Right lobe of liver (tissue), 6 donors: Measurements from ENCODE around the gene SPRING1. TPM values are rescaled to one million over a fixed set of nuclear protein-coding genes. Genes with fewer than 3 reads are reported as not detected.

Experiments used
- ATAC-seq, 4 donors: fragments of 200-7000 bp; cut with Tn5 transposase; one replicate each; pipeline ENCODE4 v1.9.1; 2020; ENCODE audit warnings: mild to moderate bottlenecking in 4 of 4, moderate library complexity in 4 of 4
- DNase-seq, 3 donors: peaks; one replicate each; pipeline ENCODE4 v3.0.0-alpha.2; 2020
- H3K27ac ChIP-seq, 3 donors: fragments of 200-600 bp; one replicate each; pipeline ENCODE4 v1.8.0; 2022
- H3K27me3 ChIP-seq, 2 donors: fragments of 200-600 bp; one replicate each; pipeline ENCODE4 v1.8.0; 2022
- H3K36me3 ChIP-seq, 4 donors: fragments of 200-600 bp; sonication (generic) in 1 of 4; one replicate each; pipeline versions ENCODE4 v1.5.1 to v1.8.0; 2017 to 2022; ENCODE audit warnings: control low read depth in 1 of 4
- H3K4me1 ChIP-seq, 4 donors: fragments of 200-600 bp; sonication (generic) in 1 of 4; one replicate each; pipeline versions ENCODE4 v1.5.1 to v1.8.0; 2017 to 2022; ENCODE audit warnings: control low read depth in 1 of 4
- H3K4me3 ChIP-seq, 3 donors: fragments of 200-600 bp; one replicate each; pipeline ENCODE4 v1.8.0; 2022
- H3K9me3 ChIP-seq, 4 donors: fragments of 200-600 bp; sonication (generic) in 1 of 4; one replicate each; pipeline versions ENCODE4 v1.5.1 to v1.8.0; 2017 to 2022; ENCODE audit warnings: control low read depth in 1 of 4
- CTCF ChIP-seq, 4 donors: fragments of 200-600 bp in 3 of 4; fragments of 450-650 bp in 1 of 4; IDR thresholded peaks; one replicate each; pipeline versions ENCODE4 v1.5.1 to v1.8.0; 2016 to 2022; ENCODE audit warnings: antibody characterized with exemption in 4 of 4, mild to moderate bottlenecking in 2 of 4
- POLR2A ChIP-seq: fragments of 450-650 bp; IDR thresholded peaks from one replicate; pipeline ENCODE4 v1.6.1; 2017; ENCODE audit warnings: antibody characterized with exemption, mild to moderate bottlenecking
- WGBS: methylation state at CpG from one replicate; pipeline ENCODE4 v1.1.6; 2018; ENCODE audit warnings: low coverage, low lambda C conversion rate; ENCODE audit not compliant: insufficient coverage; ENCODE audit errors: missing lambda C conversion rate; 5-methylcytosine and 5-hydroxymethylcytosine counted together
- intact Hi-C, 2 donors: fragments of 100-400 bp; cut with DNase I; formaldehyde crosslinking; loops; one replicate each; pipeline versions ENCODE4 v1.11.2 to v1.14.1; 2022
- total RNA-seq, 6 experiments: library from RNA; depleted of rRNA in 2 of 6; stranded (reverse); fragments of >200 nt in 2 of 6; fragmentation: NEBNext Ultra II Directional in 3 of 6; extraction: Animal tissue kit (Norgen Biotek cat#: 25700) in 3 of 6; gene quantifications; one replicate each; pipeline versions ENCODE4 v1.1.0 to v1.2.4, GENCODE V29; 2016 to 2023
- donor health status: DM: no; HTN: yes; CAD: no.
- donor health status: DM: no; HTN: no; CAD: no.
- donor health status: DM: no; HTN: no; CAD: no.
- donor health status: DM: no; HTN: yes; CAD: no.
- donor health status: DM: no; HTN: yes; CAD: no.

SPRING1 gene
- total RNA-seq, 6 experiments from 2014 or later: 4.9 to 18.7 (median 12.0) TPM

GRCh38 chr12:116727891-116728290 is 10.0 kb downstream of the SPRING1 start:
- Histone ChIP-seq H3K4me1 (no peaks in the 10 kb centered on the region), H3K9me3 (no peaks in the 10 kb centered on the region), H3K27me3 (no peaks in the 10 kb centered on the region), H3K36me3 (no peaks in the 10 kb centered on the region), H3K4me3 (no peak overlapping the region), H3K27ac (no peak overlapping the region)
- intact Hi-C loops: no loop called here
- TF ChIP-seq POLR2A (no peak), CTCF (IDR thresholded peaks at IDR 0.05) (no peak)
- ATAC-seq (no peak), DNase-seq (no peak)
- 72% methylated on average over 6 of the region's 6 CpGs for WGBS

- peaks cover 0 to 3% (median under 1%) of the 10 kb centered on the region in 4 donors for H3K36me3 ChIP-seq
- ATAC-seq (peak in 2 of 4 donors; percentile 28 to 74), DNase-seq (no peak)
- TF ChIP-seq POLR2A (no peak), CTCF (IDR thresholded peaks at IDR 0.05) (no peak)
- intact Hi-C loops: no loop called here
- H3K27ac ChIP-seq: no peak overlapping the region
- no peak overlapping the region for H3K4me3 ChIP-seq
- no peaks in the 10 kb centered on the region for H3K4me1 ChIP-seq
- WGBS: 89% methylated on average over 3 of the region's 3 CpGs
- no peaks in the 10 kb centered on the region for H3K27me3 ChIP-seq
- no peaks in the 10 kb centered on the region for H3K9me3 ChIP-seq
Measured at GRCh38 chr12:116727261-116727660, 10.6 kb downstream of the SPRING1 start.

GRCh38 chr12:116726694-116727093 is 11.2 kb downstream of the SPRING1 start:
- Histone ChIP-seq H3K9me3 (no peaks in the 10 kb centered on the region), H3K27me3 (no peaks in the 10 kb centered on the region), H3K27ac (no peak overlapping the region), H3K4me1 (no peaks in the 10 kb centered on the region), H3K36me3 (peaks cover 0 to 9% (median 2%) of the 10 kb centered on the region in 4 donors), H3K4me3 (no peak overlapping the region)
- no peak for DNase-seq
- WGBS: 35% methylated on average over 4 of the region's 4 CpGs
- TF ChIP-seq POLR2A: no peak
- no peak for TF ChIP-seq CTCF (IDR thresholded peaks at IDR 0.05)
- peak in 3 of 4 donors; percentile 40 to 74 (median 66) for ATAC-seq
- intact Hi-C loops: no loop called here

- TF ChIP-seq POLR2A: no peak
- no peak for TF ChIP-seq CTCF (IDR thresholded peaks at IDR 0.05)
- ATAC-seq (no peak), DNase-seq (no peak)
- no peak overlapping the region for H3K4me3 ChIP-seq
- H3K27ac ChIP-seq: no peak overlapping the region
- H3K9me3 ChIP-seq: no peaks in the 10 kb centered on the region
- peaks cover 0 to 26% (median 2%) of the 10 kb centered on the region in 4 donors for H3K36me3 ChIP-seq
- no peaks in the 10 kb centered on the region for H3K4me1 ChIP-seq
- intact Hi-C loops: no loop called here
- H3K27me3 ChIP-seq: no peaks in the 10 kb centered on the region
Measured at GRCh38 chr12:116722245-116722644, 15.6 kb downstream of the SPRING1 start.
